A549 (cell line): Measurements from ENCODE around the gene CCDC92B.

Experiments
- CEBPB ChIP-seq, 2 experiments: fragments of >200 bp in 1 of 2; sonication (Bioruptor Twin) in 1 of 2; formaldehyde crosslinking in 1 of 2; IDR thresholded peaks; 2 replicates each; pipeline ENCODE4 v1.6.1; 2012 to 2016
- CHD2 ChIP-seq: fragments of 150-350 bp; IDR thresholded peaks from 2 replicates; pipeline ENCODE4 v1.6.1; 2014; ENCODE audit warnings: low read length; ENCODE audit not compliant: partially characterized antibody
- EP300 ChIP-seq, 2 experiments: fragments of >200 bp; sonication (Bioruptor Twin); formaldehyde crosslinking; IDR thresholded peaks; 2 replicates in 1 of 2; 3 replicates in 1 of 2; pipeline ENCODE4 v1.6.1; 2016 to 2017
- MAFK ChIP-seq: fragments of 450-650 bp; IDR thresholded peaks from 2 replicates; pipeline ENCODE4 v1.6.1; 2014; ENCODE audit not compliant: partially characterized antibody
- NFE2L2 ChIP-seq: fragments of 150-350 bp; conservative IDR thresholded peaks from 2 replicates; pipeline ENCODE4 v1.6.1; 2014; ENCODE audit warnings: low read length
- POLR2A ChIP-seq: IDR thresholded peaks from 2 replicates; pipeline ENCODE4 v1.6.1; 2012; ENCODE audit warnings: mild to moderate bottlenecking, low read length
- SREBF2 ChIP-seq: fragments of 450-650 bp; IDR thresholded peaks from 2 replicates; pipeline ENCODE4 v1.6.1; 2014; ENCODE audit warnings: mild to moderate bottlenecking, moderate library complexity
- TFCP2L1 ChIP-seq: fragments of 250-450 bp; sonication (Bioruptor Pico); IDR thresholded peaks from 2 replicates; pipeline ENCODE4 v1.5.0; 2021; ENCODE audit warnings: mild to moderate bottlenecking
- TF ChIP-seq, protein P1 (sequence below): fragments of >200 bp; sonication (Bioruptor Twin); formaldehyde crosslinking; IDR thresholded peaks from 3 replicates; pipeline ENCODE4 v1.5.1; 2016
- TF ChIP-seq, protein P2 (sequence below): IDR thresholded peaks from 2 replicates; pipeline ENCODE4 v1.6.1; 2012
- TF ChIP-seq, protein P3 (sequence below): fragments of 150-350 bp; IDR thresholded peaks from 2 replicates; pipeline ENCODE4 v1.6.1; 2014; ENCODE audit warnings: low read depth, mild to moderate bottlenecking, low read length
- TF ChIP-seq, protein P4 (sequence below): fragments of 450-650 bp; IDR thresholded peaks from 2 replicates; pipeline ENCODE4 v1.6.1; 2014; ENCODE audit warnings: antibody characterized with exemption

DNA sequence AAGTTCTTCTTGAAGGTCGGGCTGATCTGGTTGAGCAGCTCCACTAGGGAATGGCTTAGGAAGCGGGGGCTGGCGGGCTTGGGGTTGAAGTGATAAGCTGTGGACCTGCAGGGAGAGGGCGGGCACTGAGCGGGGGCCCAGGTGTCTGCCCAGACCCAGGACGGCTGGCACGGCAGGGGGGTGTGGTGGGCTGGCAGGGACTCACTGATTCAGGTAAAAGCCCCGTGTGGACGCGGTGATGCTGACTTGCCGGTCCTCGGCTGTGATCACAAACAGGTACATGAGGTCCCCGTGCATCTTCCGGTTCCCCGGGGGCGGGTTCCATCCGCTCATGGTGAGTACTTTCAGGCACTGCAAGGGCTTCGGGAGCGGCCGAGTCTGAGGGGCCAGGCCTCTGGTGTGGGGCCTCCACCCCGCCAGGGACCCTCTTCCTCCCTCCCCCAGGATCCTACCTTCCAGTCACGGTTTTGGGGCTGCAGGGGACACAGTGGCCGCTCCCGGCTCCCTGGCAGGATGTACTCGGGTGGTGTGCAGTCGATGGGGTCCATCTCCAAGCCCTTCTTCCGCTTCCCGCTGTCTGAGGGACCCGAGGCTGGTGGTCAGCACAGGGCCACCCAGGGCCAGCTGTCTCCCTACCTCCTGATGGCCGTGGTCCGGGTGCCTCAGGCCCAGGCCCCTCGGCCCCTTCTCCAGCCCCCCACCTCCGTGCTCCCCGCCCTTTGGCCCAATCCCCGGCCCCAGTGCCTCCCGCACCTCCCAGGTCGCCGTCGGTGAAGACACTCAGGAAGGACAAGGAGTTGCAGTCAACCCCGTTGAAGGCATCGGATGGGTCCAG, 48.1 kb downstream of the CCDC92B start:
- TF ChIP-seq, protein P1, sequence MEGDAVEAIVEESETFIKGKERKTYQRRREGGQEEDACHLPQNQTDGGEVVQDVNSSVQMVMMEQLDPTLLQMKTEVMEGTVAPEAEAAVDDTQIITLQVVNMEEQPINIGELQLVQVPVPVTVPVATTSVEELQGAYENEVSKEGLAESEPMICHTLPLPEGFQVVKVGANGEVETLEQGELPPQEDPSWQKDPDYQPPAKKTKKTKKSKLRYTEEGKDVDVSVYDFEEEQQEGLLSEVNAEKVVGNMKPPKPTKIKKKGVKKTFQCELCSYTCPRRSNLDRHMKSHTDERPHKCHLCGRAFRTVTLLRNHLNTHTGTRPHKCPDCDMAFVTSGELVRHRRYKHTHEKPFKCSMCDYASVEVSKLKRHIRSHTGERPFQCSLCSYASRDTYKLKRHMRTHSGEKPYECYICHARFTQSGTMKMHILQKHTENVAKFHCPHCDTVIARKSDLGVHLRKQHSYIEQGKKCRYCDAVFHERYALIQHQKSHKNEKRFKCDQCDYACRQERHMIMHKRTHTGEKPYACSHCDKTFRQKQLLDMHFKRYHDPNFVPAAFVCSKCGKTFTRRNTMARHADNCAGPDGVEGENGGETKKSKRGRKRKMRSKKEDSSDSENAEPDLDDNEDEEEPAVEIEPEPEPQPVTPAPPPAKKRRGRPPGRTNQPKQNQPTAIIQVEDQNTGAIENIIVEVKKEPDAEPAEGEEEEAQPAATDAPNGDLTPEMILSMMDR, result no peak
- TF ChIP-seq POLR2A, result no peak
- TF ChIP-seq CHD2, result no peak
- TF ChIP-seq EP300 (IDR thresholded peaks at IDR 0.05), result no peak
- TF ChIP-seq, protein P2, sequence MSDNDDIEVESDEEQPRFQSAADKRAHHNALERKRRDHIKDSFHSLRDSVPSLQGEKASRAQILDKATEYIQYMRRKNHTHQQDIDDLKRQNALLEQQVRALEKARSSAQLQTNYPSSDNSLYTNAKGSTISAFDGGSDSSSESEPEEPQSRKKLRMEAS, result no peak
- TF ChIP-seq, protein P3, sequence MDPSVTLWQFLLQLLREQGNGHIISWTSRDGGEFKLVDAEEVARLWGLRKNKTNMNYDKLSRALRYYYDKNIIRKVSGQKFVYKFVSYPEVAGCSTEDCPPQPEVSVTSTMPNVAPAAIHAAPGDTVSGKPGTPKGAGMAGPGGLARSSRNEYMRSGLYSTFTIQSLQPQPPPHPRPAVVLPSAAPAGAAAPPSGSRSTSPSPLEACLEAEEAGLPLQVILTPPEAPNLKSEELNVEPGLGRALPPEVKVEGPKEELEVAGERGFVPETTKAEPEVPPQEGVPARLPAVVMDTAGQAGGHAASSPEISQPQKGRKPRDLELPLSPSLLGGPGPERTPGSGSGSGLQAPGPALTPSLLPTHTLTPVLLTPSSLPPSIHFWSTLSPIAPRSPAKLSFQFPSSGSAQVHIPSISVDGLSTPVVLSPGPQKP, result no peak
- TF ChIP-seq CEBPB (IDR thresholded peaks at IDR 0.05), result no peak
- no peak for TF ChIP-seq NFE2L2
- TF ChIP-seq, protein P4, sequence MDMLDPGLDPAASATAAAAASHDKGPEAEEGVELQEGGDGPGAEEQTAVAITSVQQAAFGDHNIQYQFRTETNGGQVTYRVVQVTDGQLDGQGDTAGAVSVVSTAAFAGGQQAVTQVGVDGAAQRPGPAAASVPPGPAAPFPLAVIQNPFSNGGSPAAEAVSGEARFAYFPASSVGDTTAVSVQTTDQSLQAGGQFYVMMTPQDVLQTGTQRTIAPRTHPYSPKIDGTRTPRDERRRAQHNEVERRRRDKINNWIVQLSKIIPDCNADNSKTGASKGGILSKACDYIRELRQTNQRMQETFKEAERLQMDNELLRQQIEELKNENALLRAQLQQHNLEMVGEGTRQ, result no peak
- no peak for TF ChIP-seq MAFK
- no peak for TF ChIP-seq TFCP2L1 (CRISPR knock-in tag)
- no peak for TF ChIP-seq SREBF2
